ENCODE data around the gene TMC8. TPM values are rescaled to one million over a fixed set of nuclear protein-coding genes. Genes with fewer than 3 reads are reported as not detected.
A peak's percentile ranks its signal among the peaks of the same experiment; 100 is the strongest.

Gene TMC8
- total RNA-seq, 4 donors from 2014 or later = 1.2 to 40.8 (median 9.8) TPM

DNA sequence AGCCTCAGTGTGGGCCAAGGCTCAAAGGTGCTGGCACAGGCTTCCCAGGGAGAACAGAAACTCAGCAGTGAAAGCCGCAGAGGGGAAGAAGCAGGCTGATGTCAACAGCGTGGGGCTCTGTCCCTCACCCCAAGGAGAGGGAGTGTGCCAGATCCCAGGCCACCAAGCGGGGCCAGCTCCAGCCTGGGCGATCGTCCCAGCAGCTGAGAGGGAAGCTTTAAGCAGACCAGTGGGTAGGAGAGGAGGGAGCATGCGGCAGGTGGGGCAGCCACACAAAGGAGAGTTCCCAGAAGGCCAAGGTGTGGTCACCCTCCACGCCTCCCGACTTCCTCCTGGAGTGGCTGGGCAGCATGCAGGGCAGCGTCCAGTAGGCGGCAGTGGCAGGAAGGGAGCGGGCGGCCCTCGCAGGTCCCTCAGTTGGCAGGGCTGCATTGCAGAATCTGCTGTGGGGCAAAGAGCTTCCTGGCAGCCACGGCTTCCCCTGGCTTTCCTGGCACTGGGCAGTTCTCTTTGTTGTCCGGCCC, 43.8 kb downstream of the TMC8 start:
- peak; percentile 91 for DNase-seq
- peak overlapping the region in 1 of 4 donors; percentile 9 for H3K4me3 ChIP-seq
- no peaks in the 10 kb centered on the region for H3K27me3 ChIP-seq
- WGBS, 2 donors (ENCODE audit: low coverage in 1 of 2) = 26% methylated on average over 15 of the region's 15 CpGs; no CpG with 5 or more reads in 1 of the 2 donors
- no peaks in the 10 kb centered on the region for H3K36me3 ChIP-seq
- in situ Hi-C loops (cut with MboI; ENCODE audit: low pct_ligation_motif_present in 1 of 4, low pct_unique_long_range_greater_than_20kb in 1 of 4, low sequenced_read_pairs in 3 of 4) = loop anchor here in 2 of 4 donors (10.0 kb wide), 1 partner anchor 60 kb away; no protein-coding TSS in a partner anchor
- peaks cover 67 to 85% (median 76%) of the 10 kb centered on the region in 4 donors for H3K4me1 ChIP-seq
- H3K27ac ChIP-seq = peak overlapping the region; percentile 85 to 95 (median 92)
- no peak for TF ChIP-seq EP300 (IDR thresholded peaks at IDR 0.05; ENCODE audit: low read depth)
- peak; percentile 85 for TF ChIP-seq POLR2A (IDR thresholded peaks at IDR 0.05)
- TF ChIP-seq, protein P1, sequence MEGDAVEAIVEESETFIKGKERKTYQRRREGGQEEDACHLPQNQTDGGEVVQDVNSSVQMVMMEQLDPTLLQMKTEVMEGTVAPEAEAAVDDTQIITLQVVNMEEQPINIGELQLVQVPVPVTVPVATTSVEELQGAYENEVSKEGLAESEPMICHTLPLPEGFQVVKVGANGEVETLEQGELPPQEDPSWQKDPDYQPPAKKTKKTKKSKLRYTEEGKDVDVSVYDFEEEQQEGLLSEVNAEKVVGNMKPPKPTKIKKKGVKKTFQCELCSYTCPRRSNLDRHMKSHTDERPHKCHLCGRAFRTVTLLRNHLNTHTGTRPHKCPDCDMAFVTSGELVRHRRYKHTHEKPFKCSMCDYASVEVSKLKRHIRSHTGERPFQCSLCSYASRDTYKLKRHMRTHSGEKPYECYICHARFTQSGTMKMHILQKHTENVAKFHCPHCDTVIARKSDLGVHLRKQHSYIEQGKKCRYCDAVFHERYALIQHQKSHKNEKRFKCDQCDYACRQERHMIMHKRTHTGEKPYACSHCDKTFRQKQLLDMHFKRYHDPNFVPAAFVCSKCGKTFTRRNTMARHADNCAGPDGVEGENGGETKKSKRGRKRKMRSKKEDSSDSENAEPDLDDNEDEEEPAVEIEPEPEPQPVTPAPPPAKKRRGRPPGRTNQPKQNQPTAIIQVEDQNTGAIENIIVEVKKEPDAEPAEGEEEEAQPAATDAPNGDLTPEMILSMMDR (IDR thresholded peaks at IDR 0.05) = peak; percentile 38 to 95 (median 62)
- TF ChIP-seq POLR2AphosphoS5 (IDR thresholded peaks at IDR 0.05) = peak; percentile 70 to 89 (median 86)
- intact Hi-C loops (cut with DNase I; ENCODE audit: low total_unique reads) = no loop called here
- H3K9me3 ChIP-seq = no peaks in the 10 kb centered on the region

DNA sequence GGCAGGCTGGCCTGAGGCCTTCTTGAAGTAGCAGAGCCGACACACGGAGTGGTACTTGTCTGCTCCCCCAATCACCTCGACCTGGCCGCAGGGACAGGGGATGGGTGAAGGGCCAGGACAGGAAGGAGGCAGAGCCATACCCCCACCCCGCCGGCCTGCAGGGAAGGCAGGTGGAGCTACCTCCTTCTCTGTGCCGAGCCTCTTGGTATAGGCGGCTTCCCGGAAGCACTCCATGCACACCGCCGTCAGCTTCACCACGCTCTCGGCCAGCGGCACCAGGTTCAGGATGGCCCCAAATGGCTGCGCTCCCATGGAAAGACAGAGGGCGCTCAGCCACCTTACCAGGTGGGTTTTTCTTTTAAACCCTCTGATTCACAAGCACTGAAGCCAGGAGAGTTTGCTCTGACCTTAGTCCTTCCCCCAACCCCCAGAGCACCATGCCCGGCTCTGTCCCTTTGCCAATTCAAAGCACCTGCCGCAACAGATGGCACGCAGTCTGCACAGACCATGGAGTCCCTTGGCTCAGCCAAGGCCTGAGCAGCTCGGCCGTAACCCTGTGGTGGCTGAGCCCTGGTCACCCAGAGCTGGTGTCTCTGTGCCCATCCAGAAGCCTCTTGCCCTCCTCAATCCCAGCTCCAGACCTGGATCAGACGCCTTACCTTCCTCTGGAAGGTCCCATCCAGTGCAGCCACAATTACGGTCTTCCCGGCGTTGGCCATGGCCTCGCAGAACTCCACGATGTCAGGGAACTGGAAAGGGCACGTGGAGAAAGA, 44.5 kb downstream of the TMC8 start:
- no peaks in the 10 kb centered on the region for H3K36me3 ChIP-seq
- intact Hi-C loops (cut with DNase I; ENCODE audit: low total_unique reads) = loop anchor here (5.0 kb wide), 1 partner anchor 63 kb away; no protein-coding TSS in a partner anchor
- DNase-seq = peak; percentile 62
- H3K27me3 ChIP-seq = no peaks in the 10 kb centered on the region
- TF ChIP-seq, protein P1 (IDR thresholded peaks at IDR 0.05) = peak in 1 of 5 experiments; percentile 41
- TF ChIP-seq POLR2AphosphoS5 (IDR thresholded peaks at IDR 0.05) (no peak), POLR2A (IDR thresholded peaks at IDR 0.05) (peak; percentile 63), EP300 (IDR thresholded peaks at IDR 0.05; ENCODE audit: low read depth) (no peak)
- H3K27ac ChIP-seq = peak overlapping the region; percentile 85 to 95 (median 92)
- no peaks in the 10 kb centered on the region for H3K9me3 ChIP-seq
- H3K4me3 ChIP-seq = peak overlapping the region in 1 of 4 donors; percentile 9
- 53% methylated on average over 26 of the region's 28 CpGs; no CpG with 5 or more reads in 1 of the 2 donors for WGBS, 2 donors (ENCODE audit: low coverage in 1 of 2)
- in situ Hi-C loops (cut with MboI; ENCODE audit: low pct_ligation_motif_present in 1 of 4, low pct_unique_long_range_greater_than_20kb in 1 of 4, low sequenced_read_pairs in 3 of 4) = loop anchor here in 2 of 4 donors (10.0 kb wide), 1 partner anchor 60 kb away; no protein-coding TSS in a partner anchor
- H3K4me1 ChIP-seq = peaks cover 60 to 82% (median 74%) of the 10 kb centered on the region in 4 donors

DNA sequence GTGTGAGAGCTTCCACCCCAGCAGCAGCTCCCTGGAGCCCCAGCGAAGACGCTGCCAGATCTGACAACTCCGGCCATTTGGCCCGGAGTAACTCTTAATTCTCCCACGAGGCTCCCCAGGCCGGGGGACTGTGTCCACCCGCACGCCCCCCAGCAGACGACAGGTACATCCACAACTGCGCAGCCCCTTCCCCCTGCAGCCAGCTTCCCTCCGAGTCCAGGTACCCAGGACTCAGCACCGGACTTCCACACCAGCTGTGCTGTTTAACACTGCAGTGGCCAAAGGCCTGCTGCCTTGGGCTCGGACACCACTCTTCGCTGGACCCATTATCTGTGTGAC, 45.0 kb downstream of the TMC8 start:
- no peak for DNase-seq
- peaks cover 58 to 82% (median 73%) of the 10 kb centered on the region in 4 donors for H3K4me1 ChIP-seq
- WGBS, 2 donors (ENCODE audit: low coverage in 1 of 2) = 91% methylated on average over 14 of the region's 14 CpGs; no CpG with 5 or more reads in 1 of the 2 donors
- TF ChIP-seq POLR2A (IDR thresholded peaks at IDR 0.05) (no peak), POLR2AphosphoS5 (IDR thresholded peaks at IDR 0.05) (no peak), EP300 (IDR thresholded peaks at IDR 0.05; ENCODE audit: low read depth) (no peak)
- TF ChIP-seq, protein P1 (IDR thresholded peaks at IDR 0.05) = no peak
- H3K27me3 ChIP-seq = no peaks in the 10 kb centered on the region
- H3K36me3 ChIP-seq = no peaks in the 10 kb centered on the region
- in situ Hi-C loops (cut with MboI; ENCODE audit: low pct_ligation_motif_present in 1 of 4, low pct_unique_long_range_greater_than_20kb in 1 of 4, low sequenced_read_pairs in 3 of 4) (loop anchor here in 2 of 4 donors (10.0 kb wide), 1 partner anchor 61 kb away; no protein-coding TSS in a partner anchor), intact Hi-C loops (cut with DNase I; ENCODE audit: low total_unique reads) (loop anchor here (5.0 kb wide), 1 partner anchor 63 kb away; no protein-coding TSS in a partner anchor)
- H3K27ac ChIP-seq = peak overlapping the region; percentile 85 to 95 (median 92)
- no peak overlapping the region for H3K4me3 ChIP-seq
- H3K9me3 ChIP-seq = no peaks in the 10 kb centered on the region

DNA sequence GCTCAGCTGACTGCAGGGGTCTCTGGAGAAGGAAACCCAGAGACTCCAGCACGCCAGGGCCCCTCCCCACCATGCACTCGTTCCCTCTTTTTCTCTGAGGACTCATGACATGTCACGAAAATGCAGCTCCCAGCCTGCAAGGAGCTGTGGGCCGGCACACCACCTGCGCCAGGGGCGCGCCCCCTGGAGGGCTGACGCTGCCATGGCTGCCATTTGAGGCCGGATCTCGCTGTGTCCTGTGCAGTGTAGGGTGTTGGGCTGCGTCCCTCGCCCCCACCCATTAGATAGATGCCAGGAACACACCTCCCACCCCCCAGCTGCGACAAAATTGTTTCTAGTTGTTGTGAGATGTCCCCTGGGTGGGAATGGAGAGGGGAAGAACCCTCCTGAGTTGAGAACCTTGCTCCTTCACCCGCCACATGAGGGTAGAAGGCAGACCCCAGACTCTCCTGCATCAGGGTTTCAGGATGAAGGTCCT, 46.0 kb downstream of the TMC8 start:
- peak overlapping the region; percentile 85 to 95 (median 92) for H3K27ac ChIP-seq
- H3K9me3 ChIP-seq = no peaks in the 10 kb centered on the region
- peak; percentile 83 for DNase-seq
- H3K27me3 ChIP-seq = no peaks in the 10 kb centered on the region
- in situ Hi-C loops (cut with MboI; ENCODE audit: low pct_ligation_motif_present in 1 of 4, low pct_unique_long_range_greater_than_20kb in 1 of 4, low sequenced_read_pairs in 3 of 4) = loop anchor here in 2 of 4 donors (10.0 kb wide), 1 partner anchor 62 kb away; no protein-coding TSS in a partner anchor
- peaks cover 53 to 77% (median 68%) of the 10 kb centered on the region in 4 donors for H3K4me1 ChIP-seq
- H3K4me3 ChIP-seq = no peak overlapping the region
- H3K36me3 ChIP-seq = no peaks in the 10 kb centered on the region
- no peak for TF ChIP-seq EP300 (IDR thresholded peaks at IDR 0.05; ENCODE audit: low read depth)
- TF ChIP-seq POLR2AphosphoS5 (IDR thresholded peaks at IDR 0.05) = peak in 1 of 3 donors; percentile 37
- TF ChIP-seq, protein P1 (IDR thresholded peaks at IDR 0.05) = peak; percentile 91 to 94 (median 92)
- intact Hi-C loops (cut with DNase I; ENCODE audit: low total_unique reads) = loop anchor here (5.0 kb wide), 1 partner anchor 64 kb away; no protein-coding TSS in a partner anchor
- 29% methylated on average over 6 of the region's 14 CpGs; no CpG with 5 or more reads in 1 of the 2 donors for WGBS, 2 donors (ENCODE audit: low coverage in 1 of 2)

Measured in transverse colon (tissue), 4 donors.